DMS153 treated with DMSO at 0.1 percent for 48 hours (cell line): ENCODE measurements around the gene PGAM5.
A peak's percentile ranks its signal among the peaks of the same experiment; 100 is the strongest.

Source experiments
- DNase-seq: peaks from one replicate; lab custom pipeline; 2025; ENCODE audit not compliant: unreplicated experiment; lab: John Stamatoyannopoulos, UW

The PGAM5 gene

GRCh38 chr12:132710405-132711079 lies at the start of gene PGAM5:
TSS of gene PGAM5 (plus strand) at chr12:132710842. CDS start at chr12:132710877, 35 bp downstream.
- DNase-seq, result peak; percentile 82

- no peak for DNase-seq
These were observed 49.6 kb upstream of the PGAM5 start for GRCh38 chr12:132660996-132661395.

- DNase-seq, result no peak
These were observed 48.7 kb upstream of the PGAM5 start for GRCh38 chr12:132661972-132662371.

DNA sequence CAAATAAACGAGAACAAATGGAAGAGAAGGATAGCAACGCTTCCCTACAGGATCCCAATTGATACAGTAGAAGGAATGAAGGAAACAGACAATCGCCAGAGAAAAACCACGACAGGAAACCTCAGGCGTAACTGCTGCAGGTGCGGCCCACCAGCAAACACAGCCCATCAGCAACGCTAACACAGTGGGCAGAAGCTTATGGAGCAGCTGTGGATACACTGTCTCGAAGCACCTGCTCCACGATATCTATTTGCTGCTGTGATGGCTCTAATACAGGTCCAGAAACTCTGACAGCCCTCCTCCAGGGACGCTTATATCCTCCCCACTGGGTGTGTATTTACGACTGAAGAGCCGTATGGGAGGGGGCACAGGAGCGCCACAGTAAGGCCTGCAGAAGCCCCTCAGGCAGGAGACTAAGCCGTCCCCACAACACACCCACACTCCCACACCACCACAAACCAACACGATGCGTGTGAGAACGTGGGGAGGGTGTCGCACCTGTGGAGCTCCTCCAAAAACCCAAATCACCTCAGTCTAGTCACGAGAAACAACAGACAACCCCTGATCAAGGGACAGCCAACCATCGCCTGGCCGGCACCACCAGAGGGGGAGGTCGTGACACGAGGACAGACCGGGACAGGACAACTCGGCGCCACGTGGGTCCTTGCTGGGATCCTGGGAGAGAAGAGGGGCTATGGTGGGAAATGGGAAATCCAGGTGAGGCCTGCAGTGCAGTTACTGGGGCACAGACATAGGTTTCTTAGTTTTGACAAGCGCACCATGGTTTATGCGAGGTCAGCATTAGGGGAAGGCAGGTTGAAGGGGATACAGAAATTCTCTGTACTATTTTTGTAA lies 47.5 kb upstream of the PGAM5 start:
- no peak for DNase-seq

GRCh38 chr12:132664206-132665148 lies 46.2 kb upstream of the PGAM5 start:
- DNase-seq, result no peak

- no peak for DNase-seq
These were observed 45.5 kb upstream of the PGAM5 start for GRCh38 chr12:132665149-132665491.

- DNase-seq, result no peak
These were observed 44.8 kb upstream of the PGAM5 start for GRCh38 chr12:132665794-132666193.

DNA sequence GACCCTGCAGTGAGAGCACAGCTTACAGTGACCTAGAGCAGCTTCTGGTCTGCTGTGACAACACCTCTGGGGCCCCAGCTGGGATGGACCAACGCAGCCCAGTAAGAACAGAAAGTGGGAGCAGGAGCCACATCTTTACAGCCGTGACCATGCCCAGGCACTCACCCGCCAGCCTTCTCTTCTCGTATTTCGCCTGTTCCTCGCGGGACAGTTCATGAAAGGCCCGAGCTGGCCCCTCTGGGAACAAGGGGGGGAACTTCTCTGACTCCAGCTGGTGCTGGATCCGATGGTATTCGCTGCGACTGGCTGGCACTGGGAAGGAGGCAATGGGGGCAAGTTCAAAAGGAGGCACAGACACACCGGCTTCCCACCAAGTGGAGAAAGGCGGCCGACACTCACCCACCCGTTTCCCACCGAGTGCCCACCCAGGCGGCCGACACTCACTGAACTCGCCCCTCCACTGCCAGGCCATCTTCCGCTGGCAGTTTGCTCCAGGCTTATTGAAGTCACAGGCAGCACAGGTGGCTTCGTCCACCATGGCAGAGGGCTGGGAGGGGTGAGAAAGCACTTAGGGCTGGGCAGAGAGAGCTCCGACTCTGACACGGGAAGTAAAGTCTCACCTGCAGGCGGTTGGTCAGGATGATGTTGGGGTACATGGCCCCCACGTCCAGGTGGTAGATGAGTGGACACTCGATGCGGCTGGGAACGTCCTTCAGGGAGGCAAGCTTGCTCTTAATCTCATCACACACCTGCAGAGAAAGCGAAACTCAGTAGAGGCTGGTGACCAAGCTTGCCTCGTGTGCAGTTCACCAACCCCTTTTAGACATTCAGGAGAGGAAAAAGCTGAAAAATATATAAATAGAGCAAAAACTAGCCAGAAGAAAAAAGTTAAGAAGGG lies 42.2 kb upstream of the PGAM5 start:
- DNase-seq, result no peak

DNA sequence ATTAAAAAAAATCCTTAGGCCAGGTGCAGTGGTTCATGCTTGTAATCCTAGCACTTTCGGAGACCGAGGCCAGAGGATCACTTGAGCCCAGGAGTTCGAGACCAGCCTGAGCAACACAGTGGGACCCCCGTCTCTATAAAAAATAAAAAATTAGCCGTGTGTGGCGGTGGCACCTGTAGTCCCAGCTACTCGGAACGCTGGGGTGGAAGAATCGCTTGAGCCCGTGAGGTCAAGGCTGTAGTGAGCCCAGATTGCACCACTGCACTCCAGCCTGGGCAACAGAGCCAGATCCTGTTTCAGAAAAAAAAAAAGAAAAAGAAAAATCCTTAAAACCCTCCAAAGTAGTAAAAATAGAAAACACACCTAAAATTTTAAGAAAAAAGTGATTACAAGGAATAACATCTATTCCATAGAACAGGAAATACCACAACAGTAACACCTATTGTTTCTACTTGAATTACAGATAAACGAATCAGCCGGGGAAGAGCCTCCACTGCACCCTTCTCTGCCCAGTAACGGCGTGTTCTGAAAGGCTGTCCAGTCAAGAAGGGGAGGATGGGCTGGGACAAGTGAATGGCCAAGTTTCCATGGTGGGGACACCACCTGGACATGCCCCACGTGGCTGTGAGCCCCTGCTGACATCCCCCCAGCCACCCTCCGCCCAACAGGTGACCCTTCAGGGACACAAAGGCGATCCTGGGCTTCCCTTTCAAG lies 41.3 kb upstream of the PGAM5 start:
- DNase-seq, result no peak

DNA sequence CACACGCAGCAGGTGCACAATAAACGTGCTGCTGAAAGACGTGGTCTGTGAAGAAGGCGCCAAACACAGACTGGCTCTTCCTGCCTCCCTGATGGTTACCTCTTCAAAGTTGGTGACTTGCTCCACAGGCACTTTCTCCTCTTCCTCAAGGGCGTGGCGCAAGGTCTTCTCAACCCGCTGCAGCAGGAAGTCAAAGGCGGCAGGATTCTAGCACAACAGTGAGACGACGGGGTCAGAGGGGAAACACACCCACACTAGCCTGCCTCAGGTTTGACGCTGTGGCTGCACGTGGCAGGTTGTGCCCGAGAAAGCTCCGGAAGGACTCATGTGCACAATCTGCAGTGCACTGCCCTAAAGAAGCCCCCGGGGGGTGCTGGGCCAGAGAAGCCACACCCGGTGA lies 38.5 kb upstream of the PGAM5 start:
- DNase-seq, result no peak

DNA sequence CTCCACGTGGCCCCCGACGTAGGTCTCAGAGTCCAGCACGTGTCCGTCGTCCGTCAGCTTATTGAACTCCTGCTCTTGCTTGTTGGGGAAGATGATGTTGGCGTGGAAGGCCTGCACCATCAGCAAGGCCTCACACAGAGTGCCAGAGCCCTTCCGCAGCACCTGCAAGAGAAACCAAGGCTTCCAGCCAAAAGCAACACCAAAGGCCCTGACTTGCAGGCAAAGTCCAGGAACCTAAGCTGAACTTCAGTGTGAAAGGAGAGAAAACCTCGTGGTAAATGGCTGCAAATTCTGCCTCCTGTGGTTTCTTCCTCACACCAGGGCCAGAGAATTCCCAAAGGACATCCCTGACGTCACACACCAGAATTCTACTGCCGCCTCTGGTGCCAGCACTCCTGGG lies 38.0 kb upstream of the PGAM5 start:
- DNase-seq, result no peak

DNA sequence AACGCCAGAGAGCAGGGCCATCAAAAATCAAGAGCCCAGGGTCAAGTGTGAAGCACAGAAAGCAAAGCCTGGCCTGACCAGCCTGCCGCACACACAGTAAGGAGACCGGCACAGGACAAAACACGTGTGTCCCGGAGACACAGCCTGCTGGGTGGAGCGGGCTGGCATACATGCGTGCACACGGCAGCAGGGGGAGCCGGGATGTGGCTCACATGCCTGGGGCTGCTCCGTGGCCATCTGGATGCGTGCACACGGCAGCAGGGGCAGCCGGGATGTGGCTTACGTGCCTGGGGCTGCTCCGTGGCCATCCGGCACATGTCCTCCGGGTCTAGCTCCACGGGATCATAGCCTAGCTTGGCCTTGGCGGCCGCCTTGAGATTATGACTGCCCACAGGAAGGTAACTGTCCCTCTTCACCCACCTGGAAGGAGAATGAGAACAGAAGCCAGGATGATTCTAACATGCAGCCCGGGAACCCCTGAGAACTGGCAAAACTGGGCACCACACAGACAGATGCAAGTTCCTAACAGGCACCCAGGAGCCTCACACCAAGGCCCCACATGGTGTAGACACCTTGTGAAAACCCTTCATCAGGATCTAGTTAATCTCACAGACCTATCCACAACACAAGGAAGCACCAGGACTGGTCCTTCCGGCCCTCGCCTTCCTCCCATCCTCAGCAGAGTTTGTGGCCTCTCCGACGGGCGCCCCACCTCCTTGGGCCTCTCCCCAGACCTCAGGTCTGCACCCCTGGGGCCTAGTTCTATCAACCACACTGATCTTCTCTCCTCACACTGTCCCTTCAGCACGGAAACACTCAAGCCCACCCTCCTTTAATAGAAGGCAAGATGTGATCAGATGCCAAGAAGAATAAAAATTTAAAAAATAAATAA lies 37.1 kb upstream of the PGAM5 start:
- no peak for DNase-seq

DNA sequence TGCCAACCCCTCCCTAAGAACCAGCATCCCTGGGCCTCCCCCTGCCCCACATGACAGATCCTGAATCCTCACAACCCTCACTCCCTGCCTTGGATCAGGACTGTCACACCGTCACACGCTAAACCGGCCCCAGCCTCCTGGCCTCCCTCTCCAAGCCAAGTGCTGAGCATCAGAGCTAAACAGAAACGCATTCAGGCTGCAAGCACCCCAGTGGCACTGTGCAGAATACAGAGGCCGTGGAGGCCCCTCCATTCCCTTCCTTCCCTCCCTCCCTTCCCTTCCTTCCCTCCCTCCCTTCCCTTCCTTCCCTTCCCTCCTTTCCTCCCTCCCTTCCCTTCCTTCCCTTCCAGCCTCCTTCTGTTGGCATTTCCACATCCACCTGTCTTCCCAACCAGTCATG lies 36.1 kb upstream of the PGAM5 start:
- no peak for DNase-seq

- no peak for DNase-seq
These were observed 34.7 kb upstream of the PGAM5 start for GRCh38 chr12:132675757-132676432.

- DNase-seq, result no peak
These were observed 33.1 kb upstream of the PGAM5 start for GRCh38 chr12:132677492-132677891.

GRCh38 chr12:132685400-132685799 lies 25.2 kb upstream of the PGAM5 start:
- DNase-seq, result no peak

- DNase-seq, result no peak
These were observed 23.8 kb upstream of the PGAM5 start for GRCh38 chr12:132686825-132687210.
